Measurements from ENCODE around the gene MS4A13.

DNA sequence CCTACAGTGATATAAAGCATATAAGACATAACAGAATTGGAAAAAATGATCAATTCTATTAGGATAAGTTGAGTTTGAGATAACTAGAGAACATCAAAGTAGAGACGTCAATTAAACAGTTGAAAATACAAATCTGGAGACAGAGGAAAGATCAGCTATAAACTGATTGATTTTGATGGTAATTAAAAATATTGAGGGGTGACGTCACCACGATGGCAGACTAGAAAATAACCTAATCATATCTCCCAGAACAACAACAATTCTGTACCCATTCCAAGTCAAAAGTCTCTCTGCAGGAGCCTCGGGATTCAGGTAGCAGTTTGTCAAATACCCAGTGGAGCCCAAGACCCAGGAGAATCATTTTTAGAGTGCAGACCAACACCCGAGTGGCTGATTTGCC lies 28.9 kb downstream of the MS4A13 start:
- TF ChIP-seq, protein P1, sequence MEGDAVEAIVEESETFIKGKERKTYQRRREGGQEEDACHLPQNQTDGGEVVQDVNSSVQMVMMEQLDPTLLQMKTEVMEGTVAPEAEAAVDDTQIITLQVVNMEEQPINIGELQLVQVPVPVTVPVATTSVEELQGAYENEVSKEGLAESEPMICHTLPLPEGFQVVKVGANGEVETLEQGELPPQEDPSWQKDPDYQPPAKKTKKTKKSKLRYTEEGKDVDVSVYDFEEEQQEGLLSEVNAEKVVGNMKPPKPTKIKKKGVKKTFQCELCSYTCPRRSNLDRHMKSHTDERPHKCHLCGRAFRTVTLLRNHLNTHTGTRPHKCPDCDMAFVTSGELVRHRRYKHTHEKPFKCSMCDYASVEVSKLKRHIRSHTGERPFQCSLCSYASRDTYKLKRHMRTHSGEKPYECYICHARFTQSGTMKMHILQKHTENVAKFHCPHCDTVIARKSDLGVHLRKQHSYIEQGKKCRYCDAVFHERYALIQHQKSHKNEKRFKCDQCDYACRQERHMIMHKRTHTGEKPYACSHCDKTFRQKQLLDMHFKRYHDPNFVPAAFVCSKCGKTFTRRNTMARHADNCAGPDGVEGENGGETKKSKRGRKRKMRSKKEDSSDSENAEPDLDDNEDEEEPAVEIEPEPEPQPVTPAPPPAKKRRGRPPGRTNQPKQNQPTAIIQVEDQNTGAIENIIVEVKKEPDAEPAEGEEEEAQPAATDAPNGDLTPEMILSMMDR (IDR thresholded peaks at IDR 0.05): no peak
- no peak for TF ChIP-seq POLR2A (IDR thresholded peaks at IDR 0.05)
- TF ChIP-seq POLR2AphosphoS5 (IDR thresholded peaks at IDR 0.05): no peak
